HAP-1 (cell line): ENCODE data around the gene TNFRSF14.

Experiments
- DNase-seq, 2 experiments: peaks; one replicate each; pipeline ENCODE4 v3.0.0-alpha.2; 2016 to 2020; ENCODE audit warnings: low spot score in 2 of 2
- H3K27me3 ChIP-seq: fragments of 250-450 bp; sonication (Bioruptor Pico); 2 replicates; pipeline ENCODE4 v1.5.1; 2020; ENCODE audit warnings: low read depth, mild to moderate bottlenecking, moderate library complexity
- H3K36me3 ChIP-seq: fragments of 250-450 bp; sonication (Bioruptor Pico); replicated peaks from 2 replicates; pipeline ENCODE4 v1.5.1; 2020; ENCODE audit warnings: mild to moderate bottlenecking
- H3K4me1 ChIP-seq: fragments of 250-450 bp; sonication (Bioruptor Pico); 2 replicates; pipeline ENCODE4 v1.5.1; 2020; ENCODE audit warnings: mild to moderate bottlenecking
- H3K4me3 ChIP-seq: fragments of 250-450 bp; sonication (Bioruptor Pico); 2 replicates; pipeline ENCODE4 v1.5.1; 2020; ENCODE audit warnings: mild to moderate bottlenecking, moderate library complexity
- H3K9me3 ChIP-seq: fragments of 250-450 bp; sonication (Bioruptor Pico); 2 replicates; pipeline ENCODE4 v1.5.1; 2020; ENCODE audit warnings: mild to moderate bottlenecking, moderate library complexity
- in situ Hi-C: fragments of 300-500 bp; cut with MboI; formaldehyde crosslinking; loops from 3 replicates; pipeline ENCODE4 v1.14.3; 2020; ENCODE audit warnings: low sequenced_read_pairs, inconsistent platforms, mixed read lengths

TNFRSF14 gene

GRCh38 chr1:2583331-2583791, 27.2 kb downstream of the TNFRSF14 start:
- DNase-seq, result no peak
- Histone ChIP-seq H3K4me3 (no peak overlapping the region), H3K27me3 (peaks cover 11% of the 10 kb centered on the region; the same call in 1 of the 2 replicates), H3K9me3 (no peaks in the 10 kb centered on the region), H3K36me3 (no peaks in the 10 kb centered on the region), H3K4me1 (peaks cover 2% of the 10 kb centered on the region; the same call in 1 of the 2 replicates)
- in situ Hi-C loops, result loop anchor here (10.0 kb wide), 1 partner anchor 169 kb away; the partner anchor contains the start of gene PEX10

GRCh38 chr1:2583871-2584351, 27.7 kb downstream of the TNFRSF14 start:
- peaks cover 11% of the 10 kb centered on the region; the same call in 1 of the 2 replicates for H3K27me3 ChIP-seq
- peaks cover 2% of the 10 kb centered on the region; the same call in 1 of the 2 replicates for H3K4me1 ChIP-seq
- in situ Hi-C loops, result loop anchor here (10.0 kb wide), 1 partner anchor 169 kb away; the partner anchor contains the start of gene PEX10
- no peak overlapping the region for H3K4me3 ChIP-seq
- H3K36me3 ChIP-seq, result no peaks in the 10 kb centered on the region
- DNase-seq, result no peak
- H3K9me3 ChIP-seq, result no peaks in the 10 kb centered on the region

- peak overlapping the region; percentile 65 for H3K4me3 ChIP-seq
- peaks cover 2% of the 10 kb centered on the region; the same call in 1 of the 2 replicates for H3K4me1 ChIP-seq
- in situ Hi-C loops, result loop anchor here (10.0 kb wide), 1 partner anchor 170 kb away; the partner anchor contains the start of gene PEX10
- no peaks in the 10 kb centered on the region for H3K9me3 ChIP-seq
- H3K36me3 ChIP-seq, result no peaks in the 10 kb centered on the region
- peaks cover 11% of the 10 kb centered on the region; the same call in 1 of the 2 replicates for H3K27me3 ChIP-seq
- no peak for DNase-seq
Measured at GRCh38 chr1:2584686-2585317, 28.6 kb downstream of the TNFRSF14 start.

DNA sequence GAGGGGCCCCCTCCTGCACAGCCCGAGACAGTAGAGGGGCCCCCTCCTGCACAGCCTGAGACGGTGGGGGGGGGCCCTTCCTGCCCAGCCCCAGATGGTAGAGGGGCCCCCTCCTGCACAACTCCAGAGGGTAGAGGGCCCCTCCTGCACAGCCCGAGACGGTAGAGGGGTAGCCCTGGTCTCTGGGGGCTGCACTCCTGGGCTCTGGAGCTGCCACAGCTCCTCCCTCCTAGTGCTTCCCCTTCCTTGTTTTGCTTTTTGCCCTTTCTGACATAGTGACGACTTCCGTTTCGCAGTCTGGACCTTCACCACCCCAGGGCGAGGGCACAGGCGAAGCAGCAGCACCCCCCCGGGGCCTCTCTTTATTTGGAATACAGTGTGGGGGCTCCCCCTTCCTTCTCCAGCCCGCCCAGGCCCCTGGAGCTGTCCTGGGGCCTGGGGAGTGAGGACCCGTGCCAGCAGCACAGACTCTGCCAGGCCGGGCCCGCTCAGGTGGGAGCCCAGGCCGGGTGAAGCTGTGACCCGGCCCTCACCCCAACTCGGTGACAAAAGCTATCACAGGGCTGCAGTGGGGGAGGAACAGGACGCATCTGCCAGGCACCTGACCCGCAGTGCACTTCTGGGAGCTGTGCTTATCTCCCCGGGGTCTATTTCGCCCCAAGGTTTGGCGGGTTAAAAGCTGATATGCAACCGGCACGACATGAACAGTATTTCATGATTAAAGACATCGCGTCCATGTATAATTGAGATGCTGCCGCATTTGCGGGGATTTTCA, 29.3 kb downstream of the TNFRSF14 start:
- no peaks in the 10 kb centered on the region for H3K36me3 ChIP-seq
- H3K27me3 ChIP-seq, result peaks cover 10% of the 10 kb centered on the region; the same call in 1 of the 2 replicates
- DNase-seq, result peak; percentile 23 to 43
- H3K4me3 ChIP-seq, result peak overlapping the region; percentile 65
- in situ Hi-C loops, result loop anchor here (10.0 kb wide), 1 partner anchor 171 kb away; the partner anchor contains the start of gene PEX10
- peaks cover 2% of the 10 kb centered on the region; the same call in 1 of the 2 replicates for H3K4me1 ChIP-seq
- no peaks in the 10 kb centered on the region for H3K9me3 ChIP-seq

DNA sequence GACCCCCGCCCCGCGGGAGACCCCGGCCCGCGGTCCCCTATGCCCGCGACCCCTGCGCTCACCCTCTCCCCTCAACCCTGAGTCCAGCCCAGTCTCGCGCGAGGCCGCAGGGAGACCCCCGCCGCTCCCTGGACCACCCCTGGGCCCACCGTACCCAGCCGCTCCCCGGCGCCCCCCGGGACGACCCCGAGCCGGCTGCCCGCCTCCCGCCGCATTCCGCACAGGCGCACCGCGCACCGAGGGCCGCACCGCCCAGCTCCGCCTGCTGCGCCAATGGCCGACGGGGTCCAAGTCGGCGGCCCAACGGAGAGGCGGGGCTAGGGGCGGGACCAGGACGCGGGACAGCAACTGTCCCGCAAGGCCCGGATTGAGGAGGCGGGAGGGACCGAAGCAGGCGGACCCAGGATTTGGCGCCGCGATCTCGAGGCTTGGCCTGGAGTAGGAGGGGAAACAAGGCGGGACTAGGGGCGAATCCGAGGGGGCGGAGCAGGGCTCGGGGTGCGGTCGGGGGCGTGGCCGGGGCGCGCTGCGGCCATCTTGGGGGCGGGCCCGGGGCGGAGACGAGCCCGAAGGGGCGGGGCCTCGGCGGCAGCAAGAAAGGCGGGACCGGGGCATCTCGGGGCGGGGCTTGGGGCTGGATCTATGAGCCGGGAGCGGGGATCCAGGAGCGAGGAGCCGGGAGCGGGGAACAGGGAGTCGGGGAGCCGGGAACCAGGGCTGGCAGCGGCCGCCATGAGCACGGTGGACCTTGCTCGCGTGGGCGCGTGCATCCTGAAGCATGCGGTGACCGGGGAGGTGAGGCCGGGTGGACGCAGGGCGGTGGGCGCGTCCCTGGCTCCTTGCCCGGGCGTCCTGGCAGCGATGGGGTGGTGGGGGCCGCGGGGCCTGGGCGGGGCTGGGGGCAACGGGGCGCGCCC, 30.2 kb downstream of the TNFRSF14 start, which contains the start of gene PRXL2B:
TSS of gene PRXL2B (plus strand) at position 624 of the 917 bp plus-strand sequence. CDS start at position 733, 109 bp downstream.
- peak within 1 kb of the TSS; percentile 65 for H3K4me3 ChIP-seq

DNA sequence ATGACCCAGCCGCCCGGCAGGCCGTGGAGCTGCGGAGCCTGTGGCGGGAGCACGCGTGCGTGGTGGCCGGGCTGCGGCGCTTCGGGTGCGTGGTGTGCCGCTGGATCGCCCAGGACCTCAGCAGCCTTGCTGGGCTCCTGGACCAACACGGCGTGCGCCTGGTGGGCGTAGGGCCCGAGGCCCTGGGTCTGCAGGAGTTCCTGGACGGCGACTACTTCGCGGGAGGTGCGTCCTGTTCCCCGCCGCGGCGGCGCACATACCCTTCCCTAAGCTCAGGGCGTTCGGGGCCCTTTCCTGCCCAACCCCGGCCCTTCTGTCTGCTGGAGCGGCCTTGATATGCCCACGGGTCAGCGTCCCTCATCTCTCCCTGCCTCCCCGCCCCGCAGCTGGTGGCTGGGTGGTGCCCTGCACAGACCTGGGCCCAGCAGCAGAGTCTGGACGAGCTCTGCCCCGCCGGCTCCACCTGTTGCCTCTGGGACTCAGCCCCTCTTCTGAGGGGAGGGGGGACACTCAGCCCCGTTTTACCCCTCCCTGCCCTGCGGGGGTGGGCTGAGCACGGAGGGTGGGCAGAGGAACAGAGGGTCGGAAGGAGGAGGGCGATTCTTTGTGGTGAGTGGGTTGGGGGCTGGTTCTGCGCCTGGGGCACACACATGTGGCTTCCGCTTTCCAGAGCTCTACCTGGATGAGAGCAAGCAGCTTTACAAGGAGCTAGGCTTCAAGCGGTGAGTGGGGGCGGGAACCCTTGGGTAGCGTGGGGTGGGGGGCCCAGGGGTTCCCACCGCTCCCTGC, 31.1 kb downstream of the TNFRSF14 start:
- Histone ChIP-seq H3K9me3 (no peaks in the 10 kb centered on the region), H3K27me3 (peaks cover 5% of the 10 kb centered on the region; the same call in 1 of the 2 replicates), H3K4me3 (peak overlapping the region; percentile 65), H3K36me3 (no peaks in the 10 kb centered on the region), H3K4me1 (peaks cover 2% of the 10 kb centered on the region; the same call in 1 of the 2 replicates)
- in situ Hi-C loops, result loop anchor here (10.0 kb wide), 1 partner anchor 172 kb away; the partner anchor contains the start of gene PEX10
- DNase-seq, result no peak

More for the DNA sequence above, 30.2 kb downstream of the TNFRSF14 start, which contains the start of gene PRXL2B:
- Histone ChIP-seq H3K9me3 (no peaks in the 10 kb centered on the region), H3K36me3 (no peaks in the 10 kb centered on the region), H3K27me3 (peaks cover 9% of the 10 kb centered on the region; the same call in 1 of the 2 replicates), H3K4me1 (peaks cover 2% of the 10 kb centered on the region; the same call in 1 of the 2 replicates)
- peak; percentile 97 to 99 for DNase-seq
- in situ Hi-C loops, result loop anchor here (10.0 kb wide), 1 partner anchor 172 kb away; the partner anchor contains the start of gene PEX10

GRCh38 chr1:2587860-2588571, 31.8 kb downstream of the TNFRSF14 start:
- peak overlapping the region; percentile 65 for H3K4me3 ChIP-seq
- in situ Hi-C loops, result loop anchor here (10.0 kb wide), 1 partner anchor 173 kb away; the partner anchor contains the start of gene PEX10

GRCh38 chr1:2588661-2589430, 32.7 kb downstream of the TNFRSF14 start:
- H3K4me1 ChIP-seq, result peaks cover 2% of the 10 kb centered on the region; the same call in 1 of the 2 replicates
- in situ Hi-C loops, result loop anchor here (10.0 kb wide), 1 partner anchor 174 kb away; the partner anchor contains the start of gene PEX10

More at GRCh38 chr1:2587860-2588571, 31.8 kb downstream of the TNFRSF14 start:
- Histone ChIP-seq H3K36me3 (no peaks in the 10 kb centered on the region), H3K4me1 (peaks cover 2% of the 10 kb centered on the region; the same call in 1 of the 2 replicates), H3K27me3 (no peaks in the 10 kb centered on the region), H3K9me3 (no peaks in the 10 kb centered on the region)
- DNase-seq, result no peak

GRCh38 chr1:2589431-2590232, 33.5 kb downstream of the TNFRSF14 start:
- DNase-seq, result no peak
- Histone ChIP-seq H3K4me1 (peaks cover 2% of the 10 kb centered on the region; the same call in 1 of the 2 replicates), H3K9me3 (no peaks in the 10 kb centered on the region), H3K4me3 (no peak overlapping the region), H3K27me3 (peaks cover 5% of the 10 kb centered on the region; the same call in 1 of the 2 replicates), H3K36me3 (no peaks in the 10 kb centered on the region)
- in situ Hi-C loops, result loop anchor here (10.0 kb wide), 1 partner anchor 175 kb away; the partner anchor contains the start of gene PEX10

More at GRCh38 chr1:2588661-2589430, 32.7 kb downstream of the TNFRSF14 start:
- Histone ChIP-seq H3K27me3 (peaks cover 1% of the 10 kb centered on the region; the same call in 1 of the 2 replicates), H3K36me3 (no peaks in the 10 kb centered on the region), H3K4me3 (no peak overlapping the region), H3K9me3 (no peaks in the 10 kb centered on the region)
- DNase-seq, result no peak
